ENCODE data around the gene PRKAA2.

Gene PRKAA2

GRCh38 chr1:56688522-56689026, 43.5 kb downstream of the PRKAA2 start:
- intact Hi-C loops (cut with DNase I; ENCODE audit: low total_unique reads), result no loop called here
- H3K27ac ChIP-seq, result no peak overlapping the region
- no peaks in the 10 kb centered on the region for H3K27me3 ChIP-seq

GRCh38 chr1:56696663-56697062, 51.5 kb downstream of the PRKAA2 start:
- Histone ChIP-seq H3K4me1 (no peaks in the 10 kb centered on the region), H3K9me3 (no peaks in the 10 kb centered on the region), H3K4me3 (no peak overlapping the region), H3K36me3 (peaks cover 0 to 21% (median 15%) of the 10 kb centered on the region in 3 donors), H3K27ac (no peak overlapping the region), H3K27me3 (no peaks in the 10 kb centered on the region)
- DNase-seq, result no peak
- TF ChIP-seq CTCF (IDR thresholded peaks at IDR 0.05), result no peak
- intact Hi-C loops (cut with DNase I; ENCODE audit: low total_unique reads), result no loop called here

More at GRCh38 chr1:56688522-56689026, 43.5 kb downstream of the PRKAA2 start:
- H3K9me3 ChIP-seq, result no peaks in the 10 kb centered on the region
- no peak for DNase-seq
- no peak overlapping the region for H3K4me3 ChIP-seq
- no peak for TF ChIP-seq CTCF (IDR thresholded peaks at IDR 0.05)
- H3K36me3 ChIP-seq, result no peaks in the 10 kb centered on the region
- no peaks in the 10 kb centered on the region for H3K4me1 ChIP-seq

GRCh38 chr1:56703747-56704146, 58.6 kb downstream of the PRKAA2 start:
- TF ChIP-seq CTCF (IDR thresholded peaks at IDR 0.05), result no peak
- Histone ChIP-seq H3K4me1 (no peaks in the 10 kb centered on the region), H3K27ac (no peak overlapping the region), H3K36me3 (peaks cover 21 to 53% (median 37%) of the 10 kb centered on the region in 3 donors), H3K9me3 (peaks cover 0 to 10% (median 0%) of the 10 kb centered on the region in 3 donors), H3K4me3 (no peak overlapping the region), H3K27me3 (no peaks in the 10 kb centered on the region)
- no peak for DNase-seq
- intact Hi-C loops (cut with DNase I; ENCODE audit: low total_unique reads), result no loop called here

GRCh38 chr1:56707379-56707778, 62.3 kb downstream of the PRKAA2 start:
- no peak for TF ChIP-seq CTCF (IDR thresholded peaks at IDR 0.05)
- Histone ChIP-seq H3K4me3 (no peak overlapping the region), H3K27me3 (no peaks in the 10 kb centered on the region), H3K27ac (no peak overlapping the region), H3K9me3 (peaks cover 0 to 10% (median 0%) of the 10 kb centered on the region in 3 donors), H3K4me1 (no peaks in the 10 kb centered on the region), H3K36me3 (peaks cover 18 to 44% (median 28%) of the 10 kb centered on the region in 3 donors)
- no peak for DNase-seq
- intact Hi-C loops (cut with DNase I; ENCODE audit: low total_unique reads), result loop anchor here (5.0 kb wide), 1 partner anchor 1425 kb away; no protein-coding TSS in a partner anchor

GRCh38 chr1:56709269-56709880, 64.3 kb downstream of the PRKAA2 start:
- no peak overlapping the region for H3K27ac ChIP-seq
- peaks cover 0 to under 1% (median 0%) of the 10 kb centered on the region in 3 donors for H3K9me3 ChIP-seq
- no peak for DNase-seq
- intact Hi-C loops (cut with DNase I; ENCODE audit: low total_unique reads), result loop anchor here (5.0 kb wide), 1 partner anchor 1427 kb away; no protein-coding TSS in a partner anchor
- H3K4me1 ChIP-seq, result no peaks in the 10 kb centered on the region
- H3K27me3 ChIP-seq, result no peaks in the 10 kb centered on the region
- peaks cover 4 to 31% (median 21%) of the 10 kb centered on the region in 3 donors for H3K36me3 ChIP-seq
- peak; percentile 45 to 56 for TF ChIP-seq CTCF (IDR thresholded peaks at IDR 0.05)
- H3K4me3 ChIP-seq, result no peak overlapping the region
